Astrocyte of the cerebellum (primary cell): ENCODE measurements around the gene THAP11.
A peak's percentile ranks its signal among the peaks of the same experiment; 100 is the strongest.

Source experiments
- DNase-seq: peaks from one replicate; pipeline ENCODE4 v3.0.0-alpha.2; 2011; ENCODE audit warnings: low read depth
- H3K4me3 ChIP-seq: 2 replicates; pipeline ENCODE4 v1.5.1; 2011; ENCODE audit warnings: mild to moderate bottlenecking, low read depth, low read length, moderate library complexity
- in situ Hi-C: cut with HindIII; loops from 2 replicates; pipeline ENCODE4 v1.10.0; 2017; ENCODE audit warnings: low sequenced_read_pairs
- TF ChIP-seq, protein P1 (sequence below): IDR thresholded peaks from 2 replicates; pipeline ENCODE4 v1.5.1; 2012; ENCODE audit warnings: low read length, low read depth, moderate library complexity, mild to moderate bottlenecking; ENCODE audit errors: missing control alignments

Gene THAP11

DNA sequence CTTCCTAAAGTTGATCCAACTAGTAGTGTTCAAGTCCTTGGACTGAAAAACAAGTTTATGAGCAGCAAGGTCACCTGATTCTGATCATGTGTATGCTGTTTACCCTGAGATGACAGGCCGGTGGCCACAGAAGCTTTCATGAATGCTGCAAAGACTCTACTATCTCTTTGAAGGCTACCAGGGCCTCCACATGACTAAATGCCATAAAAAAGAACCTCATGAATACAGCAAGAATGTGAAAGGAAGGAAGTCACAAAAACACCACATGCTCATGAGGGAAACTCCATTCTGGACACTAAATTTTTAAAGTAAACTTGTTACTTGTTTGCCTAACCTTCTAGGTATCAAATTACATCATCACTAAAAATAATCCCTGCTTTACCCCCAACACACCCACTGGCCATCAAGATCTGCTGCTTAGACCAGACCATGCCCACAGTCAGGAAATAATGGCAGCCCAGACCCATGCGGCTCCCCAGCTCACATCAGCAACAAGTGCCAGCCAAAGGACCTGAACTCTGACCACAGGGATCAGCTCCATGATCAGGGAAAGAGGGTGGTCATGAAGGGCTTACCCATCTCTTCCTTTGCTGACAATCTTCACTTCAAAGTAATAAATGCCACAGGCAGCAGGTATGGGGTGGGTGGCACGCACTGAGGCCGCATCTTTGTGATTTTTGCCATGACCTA lies 37.1 kb upstream of the THAP11 start:
- in situ Hi-C loops, result no loop called here
- TF ChIP-seq, protein P1, sequence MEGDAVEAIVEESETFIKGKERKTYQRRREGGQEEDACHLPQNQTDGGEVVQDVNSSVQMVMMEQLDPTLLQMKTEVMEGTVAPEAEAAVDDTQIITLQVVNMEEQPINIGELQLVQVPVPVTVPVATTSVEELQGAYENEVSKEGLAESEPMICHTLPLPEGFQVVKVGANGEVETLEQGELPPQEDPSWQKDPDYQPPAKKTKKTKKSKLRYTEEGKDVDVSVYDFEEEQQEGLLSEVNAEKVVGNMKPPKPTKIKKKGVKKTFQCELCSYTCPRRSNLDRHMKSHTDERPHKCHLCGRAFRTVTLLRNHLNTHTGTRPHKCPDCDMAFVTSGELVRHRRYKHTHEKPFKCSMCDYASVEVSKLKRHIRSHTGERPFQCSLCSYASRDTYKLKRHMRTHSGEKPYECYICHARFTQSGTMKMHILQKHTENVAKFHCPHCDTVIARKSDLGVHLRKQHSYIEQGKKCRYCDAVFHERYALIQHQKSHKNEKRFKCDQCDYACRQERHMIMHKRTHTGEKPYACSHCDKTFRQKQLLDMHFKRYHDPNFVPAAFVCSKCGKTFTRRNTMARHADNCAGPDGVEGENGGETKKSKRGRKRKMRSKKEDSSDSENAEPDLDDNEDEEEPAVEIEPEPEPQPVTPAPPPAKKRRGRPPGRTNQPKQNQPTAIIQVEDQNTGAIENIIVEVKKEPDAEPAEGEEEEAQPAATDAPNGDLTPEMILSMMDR, result no peak
- no peak for DNase-seq
- H3K4me3 ChIP-seq, result peak overlapping the region; percentile 97

DNA sequence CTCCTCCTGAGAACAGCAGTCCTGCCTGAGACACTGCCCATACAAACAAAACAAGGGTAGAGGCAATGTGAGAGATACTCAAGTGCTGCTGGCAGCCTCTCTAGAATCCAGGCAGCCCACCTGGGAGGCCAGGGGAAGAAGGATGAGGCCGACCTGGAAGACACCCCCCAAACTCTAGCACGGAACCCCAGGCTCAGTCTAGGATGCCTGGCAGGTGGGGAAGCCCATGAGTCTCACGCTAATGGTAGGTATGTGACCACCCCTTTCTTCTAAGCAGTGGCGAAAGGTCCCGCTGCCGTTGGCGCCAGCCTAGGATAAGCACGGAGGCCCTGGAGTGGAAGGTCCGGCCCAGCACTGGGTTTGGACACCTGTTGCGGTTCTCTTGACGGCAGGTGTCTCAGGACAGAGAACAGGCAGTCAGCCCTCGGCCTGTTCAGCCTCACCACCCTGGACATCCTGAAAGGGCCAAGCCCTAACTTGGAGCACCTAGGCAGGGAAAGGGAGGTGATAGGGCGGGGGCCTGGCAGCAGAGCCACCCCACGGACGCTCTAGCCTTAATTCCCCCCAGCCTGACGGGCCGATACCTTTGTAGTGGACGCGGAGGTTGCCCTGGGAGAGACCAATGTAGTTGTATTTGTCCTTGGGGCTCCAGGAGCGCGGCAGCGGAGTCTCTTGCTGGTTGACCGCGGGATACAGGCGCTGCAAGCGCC lies 36.2 kb upstream of the THAP11 start:
- in situ Hi-C loops, result no loop called here
- DNase-seq, result no peak
- H3K4me3 ChIP-seq, result peak overlapping the region; percentile 97
- TF ChIP-seq, protein P1, result no peak

DNA sequence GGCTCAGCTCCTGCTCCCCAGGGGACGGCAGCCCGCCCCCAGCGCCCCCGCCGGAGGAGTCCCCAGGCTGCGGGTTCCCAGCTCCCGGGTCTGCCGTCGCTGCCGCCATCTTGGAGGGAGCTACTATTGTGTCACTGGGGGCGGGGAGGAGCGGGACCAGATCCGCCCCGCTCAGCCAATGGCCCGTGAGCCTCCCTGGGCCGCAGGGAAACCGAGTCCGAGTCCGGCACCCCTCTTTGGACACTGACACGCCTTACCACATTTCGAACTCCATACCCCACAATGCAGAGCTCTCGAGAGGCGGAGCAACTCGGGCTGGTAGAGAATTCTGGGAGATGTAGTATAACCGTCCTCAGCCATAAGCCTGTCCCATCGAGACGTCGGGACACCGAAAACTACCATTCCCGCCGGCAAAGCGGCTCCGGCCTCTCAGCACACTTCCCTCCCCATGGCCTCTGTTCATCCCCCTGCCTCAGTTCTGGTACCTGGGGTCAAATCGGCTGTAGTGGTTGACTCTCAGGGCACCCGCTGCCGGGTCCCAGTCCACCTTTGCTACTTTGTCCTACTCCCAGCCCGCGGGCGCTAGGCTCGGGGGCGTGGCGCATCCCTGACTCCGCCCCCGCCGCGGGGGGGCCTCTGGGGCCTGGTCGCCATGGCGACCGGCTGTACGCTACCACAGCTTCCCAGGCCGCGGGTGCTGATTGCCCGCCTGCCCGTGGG lies 35.5 kb upstream of the THAP11 start, which contains the start of the genes RANBP10 and TSNAXIP1:
TSS of gene RANBP10 (minus strand) at position 133 of the 720 bp plus-strand sequence. CDS start at position 109, 24 bp downstream.
TSS of gene TSNAXIP1 (plus strand) at position 462 of the 720 bp plus-strand sequence. CDS start 261 bp downstream, outside the sequence.
- H3K4me3 ChIP-seq, result peak within 1 kb of the TSS; percentile 97
- peak; percentile 99 for DNase-seq
- in situ Hi-C loops, result no loop called here
- TF ChIP-seq, protein P1, result no peak

DNA sequence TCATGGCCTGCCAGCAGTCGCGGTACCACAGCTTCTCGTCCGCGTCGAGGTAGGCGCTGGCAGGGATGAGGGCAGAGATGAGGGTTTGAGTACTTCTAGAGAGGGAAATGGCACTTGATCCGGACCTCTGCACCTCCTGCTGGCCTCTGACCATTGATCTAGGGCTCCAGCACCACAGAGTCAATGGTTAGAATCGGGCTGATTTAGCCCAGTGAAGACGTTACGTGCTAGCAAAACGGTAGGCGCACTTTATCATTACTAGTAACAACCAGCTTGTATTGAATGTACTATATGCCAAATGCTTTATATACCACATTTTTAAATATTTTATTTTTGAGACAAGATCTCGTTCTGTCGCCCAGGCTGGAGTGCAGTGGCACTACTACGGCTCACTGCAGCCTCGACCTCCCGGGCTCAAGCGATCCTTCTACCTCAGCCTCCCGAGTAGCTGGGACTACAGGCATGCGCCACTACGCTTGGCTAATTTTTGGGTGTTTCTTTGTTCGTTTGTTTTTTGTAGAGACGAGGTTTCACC lies 34.9 kb upstream of the THAP11 start:
- peak overlapping the region; percentile 97 for H3K4me3 ChIP-seq
- no peak for DNase-seq
- TF ChIP-seq, protein P1, result peak; percentile 18
- in situ Hi-C loops, result no loop called here

DNA sequence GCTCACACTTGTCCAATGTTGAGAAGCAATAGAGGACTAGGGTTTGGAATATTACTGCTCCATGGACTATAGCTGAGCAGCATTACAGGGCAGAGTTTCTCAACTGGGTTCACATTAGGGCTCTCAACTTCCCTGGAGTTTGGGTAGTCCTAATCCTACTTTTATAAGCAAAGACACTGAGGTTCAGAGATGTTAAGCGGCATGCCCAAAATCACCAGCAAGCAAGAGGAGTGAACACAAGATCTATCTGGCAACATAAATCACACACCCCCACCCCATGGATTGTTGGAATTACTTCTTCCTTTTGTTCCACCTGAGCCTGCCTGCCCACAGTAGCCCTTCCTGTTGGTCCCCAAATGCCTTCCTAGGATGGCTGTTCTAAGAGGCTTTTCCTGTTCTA lies 30.2 kb upstream of the THAP11 start:
- H3K4me3 ChIP-seq, result no peak overlapping the region
- in situ Hi-C loops, result no loop called here
- TF ChIP-seq, protein P1, result no peak
- DNase-seq, result no peak

DNA sequence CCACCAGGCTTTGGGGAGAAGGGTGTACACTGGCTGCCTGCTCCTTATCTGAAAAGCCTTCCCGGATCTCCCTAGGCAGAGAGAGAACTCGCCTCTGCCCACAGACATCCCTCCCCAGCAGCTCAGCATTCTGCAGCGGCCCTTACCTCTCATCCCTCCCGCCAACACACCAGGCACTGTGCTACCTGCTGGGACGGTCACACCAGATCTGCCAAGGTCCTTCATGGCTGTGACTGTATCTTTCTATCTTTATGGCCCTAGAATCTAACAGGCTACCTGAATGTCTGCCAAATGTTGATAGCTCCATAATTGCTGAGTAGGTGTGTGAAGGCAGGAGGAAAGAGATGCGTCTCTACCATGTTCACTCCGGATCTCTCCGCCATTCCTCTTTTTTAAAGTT lies 27.6 kb upstream of the THAP11 start:
- in situ Hi-C loops, result no loop called here
- TF ChIP-seq, protein P1, result no peak
- no peak overlapping the region for H3K4me3 ChIP-seq
- no peak for DNase-seq
